Measurements from ENCODE around the gene TTI1. TPM values are rescaled to one million over a fixed set of nuclear protein-coding genes. Genes with fewer than 3 reads are reported as not detected.

The TTI1 gene
- total RNA-seq, 1 donor from 2014 or later: 13.4 TPM

DNA sequence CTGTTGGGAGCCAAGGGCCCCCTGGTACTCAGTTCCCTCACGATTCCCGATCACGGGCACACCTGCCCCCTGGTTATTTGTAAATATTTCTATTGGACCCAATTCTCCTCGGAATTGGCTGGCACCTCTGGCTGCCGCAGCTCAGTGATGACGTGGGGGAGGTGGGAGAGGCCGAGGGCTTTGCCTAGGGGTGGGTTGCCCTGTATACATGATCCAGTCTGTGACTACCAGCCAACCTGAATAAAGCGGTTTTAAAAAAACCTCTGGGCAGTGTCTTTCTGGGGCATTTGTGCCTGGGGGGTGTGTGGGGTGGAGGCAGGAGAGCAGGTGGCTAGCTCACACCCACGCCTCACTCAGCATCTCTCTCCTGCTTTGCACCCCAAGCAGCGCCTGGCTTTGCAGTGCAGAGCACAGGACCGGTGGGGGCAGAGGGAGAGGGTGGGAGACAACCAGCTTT, 88.1 kb downstream of the TTI1 start:
- no peaks in the 10 kb centered on the region for H3K27me3 ChIP-seq (ENCODE audit: insufficient read depth, low read length)
- Mint-ChIP-seq H3K4me1 (ENCODE audit: low read depth, unreplicated experiment) (no peaks in the 10 kb centered on the region), H3K9me3 (ENCODE audit: unreplicated experiment) (peaks cover 14% of the 10 kb centered on the region), H3K27ac (ENCODE audit: unreplicated experiment) (no peak overlapping the region), H3K4me3 (ENCODE audit: unreplicated experiment) (no peak overlapping the region), H3K27me3 (ENCODE audit: low read depth, unreplicated experiment) (peaks cover 2% of the 10 kb centered on the region), H3K36me3 (ENCODE audit: low read depth, unreplicated experiment) (peaks cover 4% of the 10 kb centered on the region)
- no peak overlapping the region for H3K27ac ChIP-seq (ENCODE audit: low read depth, low read length)
- no peaks in the 10 kb centered on the region for H3K36me3 ChIP-seq (ENCODE audit: insufficient read depth, low read length)
- H4K20me1 ChIP-seq (ENCODE audit: insufficient read depth, low read length): no peaks in the 10 kb centered on the region
- no peak overlapping the region for H3K9ac ChIP-seq (ENCODE audit: low read length)
- H3K79me2 ChIP-seq (ENCODE audit: insufficient read depth, low read length): no peaks in the 10 kb centered on the region
- H3K4me3 ChIP-seq (ENCODE audit: insufficient read depth, low read depth, low read length): no peak overlapping the region
- TF ChIP-seq EZH2 (IDR thresholded peaks at IDR 0.05; ENCODE audit: insufficient read depth, low read length): no peak
- TF ChIP-seq, protein P1, sequence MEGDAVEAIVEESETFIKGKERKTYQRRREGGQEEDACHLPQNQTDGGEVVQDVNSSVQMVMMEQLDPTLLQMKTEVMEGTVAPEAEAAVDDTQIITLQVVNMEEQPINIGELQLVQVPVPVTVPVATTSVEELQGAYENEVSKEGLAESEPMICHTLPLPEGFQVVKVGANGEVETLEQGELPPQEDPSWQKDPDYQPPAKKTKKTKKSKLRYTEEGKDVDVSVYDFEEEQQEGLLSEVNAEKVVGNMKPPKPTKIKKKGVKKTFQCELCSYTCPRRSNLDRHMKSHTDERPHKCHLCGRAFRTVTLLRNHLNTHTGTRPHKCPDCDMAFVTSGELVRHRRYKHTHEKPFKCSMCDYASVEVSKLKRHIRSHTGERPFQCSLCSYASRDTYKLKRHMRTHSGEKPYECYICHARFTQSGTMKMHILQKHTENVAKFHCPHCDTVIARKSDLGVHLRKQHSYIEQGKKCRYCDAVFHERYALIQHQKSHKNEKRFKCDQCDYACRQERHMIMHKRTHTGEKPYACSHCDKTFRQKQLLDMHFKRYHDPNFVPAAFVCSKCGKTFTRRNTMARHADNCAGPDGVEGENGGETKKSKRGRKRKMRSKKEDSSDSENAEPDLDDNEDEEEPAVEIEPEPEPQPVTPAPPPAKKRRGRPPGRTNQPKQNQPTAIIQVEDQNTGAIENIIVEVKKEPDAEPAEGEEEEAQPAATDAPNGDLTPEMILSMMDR (IDR thresholded peaks at IDR 0.05; ENCODE audit: insufficient read depth, low read depth, low read length): no peak
- no peak overlapping the region for H3K4me2 ChIP-seq (ENCODE audit: low read length)
- FAIRE-seq (no peak), DNase-seq (ENCODE audit: low read depth) (no peak)
- no peaks in the 10 kb centered on the region for H3K4me1 ChIP-seq (ENCODE audit: insufficient read depth, low read length)
- H2AFZ ChIP-seq (ENCODE audit: low read depth, low read length): no peak overlapping the region
- H3K9me3 ChIP-seq (ENCODE audit: insufficient read depth, low read depth, low read length): peaks cover 9% of the 10 kb centered on the region

DNA sequence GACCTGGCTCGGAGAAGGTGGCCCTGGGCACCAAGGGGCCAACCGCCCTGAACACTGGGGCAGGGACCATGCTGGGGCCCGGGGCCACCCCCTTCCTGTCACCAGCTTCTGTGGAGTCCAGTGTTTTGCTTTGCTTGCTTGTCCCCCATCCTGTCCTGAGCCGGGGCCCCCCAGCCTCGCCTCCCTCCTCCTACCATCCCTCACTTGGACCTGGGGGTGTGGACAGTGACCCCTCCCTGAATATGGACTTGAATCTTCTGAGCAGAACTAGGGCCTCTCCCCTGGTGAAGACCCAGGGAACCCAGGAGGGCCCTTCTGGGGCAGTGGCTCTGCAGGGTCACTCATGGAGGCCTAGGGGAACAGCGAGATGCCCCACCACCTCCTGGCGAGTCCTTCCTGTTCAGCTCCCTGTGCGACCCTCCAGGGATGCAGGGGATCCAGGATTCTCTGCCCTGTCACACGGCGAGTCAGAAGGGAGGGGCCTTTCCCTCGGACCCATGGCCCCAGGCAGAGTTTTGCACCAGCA, 88.7 kb downstream of the TTI1 start:
- Histone ChIP-seq H3K4me1 (ENCODE audit: insufficient read depth, low read length) (no peaks in the 10 kb centered on the region), H4K20me1 (ENCODE audit: insufficient read depth, low read length) (no peaks in the 10 kb centered on the region), H2AFZ (ENCODE audit: low read depth, low read length) (no peak overlapping the region), H3K9ac (ENCODE audit: low read length) (no peak overlapping the region), H3K4me3 (ENCODE audit: insufficient read depth, low read depth, low read length) (no peak overlapping the region), H3K79me2 (ENCODE audit: insufficient read depth, low read length) (no peaks in the 10 kb centered on the region), H3K27me3 (ENCODE audit: insufficient read depth, low read length) (no peaks in the 10 kb centered on the region), H3K27ac (ENCODE audit: low read depth, low read length) (no peak overlapping the region), H3K36me3 (ENCODE audit: insufficient read depth, low read length) (no peaks in the 10 kb centered on the region), H3K9me3 (ENCODE audit: insufficient read depth, low read depth, low read length) (peaks cover 9% of the 10 kb centered on the region), H3K4me2 (ENCODE audit: low read length) (no peak overlapping the region)
- H3K27ac Mint-ChIP-seq (ENCODE audit: unreplicated experiment): no peak overlapping the region
- H3K4me3 Mint-ChIP-seq (ENCODE audit: unreplicated experiment): no peak overlapping the region
- FAIRE-seq: no peak
- no peak for DNase-seq (ENCODE audit: low read depth)
- no peaks in the 10 kb centered on the region for H3K4me1 Mint-ChIP-seq (ENCODE audit: low read depth, unreplicated experiment)
- TF ChIP-seq EZH2 (IDR thresholded peaks at IDR 0.05; ENCODE audit: insufficient read depth, low read length): no peak
- TF ChIP-seq, protein P1 (IDR thresholded peaks at IDR 0.05; ENCODE audit: insufficient read depth, low read depth, low read length): no peak
- H3K9me3 Mint-ChIP-seq (ENCODE audit: unreplicated experiment): peaks cover 14% of the 10 kb centered on the region
- H3K27me3 Mint-ChIP-seq (ENCODE audit: low read depth, unreplicated experiment): peaks cover 2% of the 10 kb centered on the region
- H3K36me3 Mint-ChIP-seq (ENCODE audit: low read depth, unreplicated experiment): peaks cover 4% of the 10 kb centered on the region
